HG02642 (cell line): ENCODE data around the gene DPY19L1.
"Not testable (repeated sequence)": the region's sequence is repeated elsewhere in the genome, so short reads cannot be mapped to it uniquely, and the experiment has no call there.

Source experiments
- ATAC-seq: cut with Tn5 transposase; IDR thresholded peaks from one replicate; pipeline ENCODE4 v1.9.1; 2021; ENCODE audit warnings: mild to moderate bottlenecking; ENCODE audit not compliant: unreplicated experiment, poor library complexity

Gene DPY19L1

DNA sequence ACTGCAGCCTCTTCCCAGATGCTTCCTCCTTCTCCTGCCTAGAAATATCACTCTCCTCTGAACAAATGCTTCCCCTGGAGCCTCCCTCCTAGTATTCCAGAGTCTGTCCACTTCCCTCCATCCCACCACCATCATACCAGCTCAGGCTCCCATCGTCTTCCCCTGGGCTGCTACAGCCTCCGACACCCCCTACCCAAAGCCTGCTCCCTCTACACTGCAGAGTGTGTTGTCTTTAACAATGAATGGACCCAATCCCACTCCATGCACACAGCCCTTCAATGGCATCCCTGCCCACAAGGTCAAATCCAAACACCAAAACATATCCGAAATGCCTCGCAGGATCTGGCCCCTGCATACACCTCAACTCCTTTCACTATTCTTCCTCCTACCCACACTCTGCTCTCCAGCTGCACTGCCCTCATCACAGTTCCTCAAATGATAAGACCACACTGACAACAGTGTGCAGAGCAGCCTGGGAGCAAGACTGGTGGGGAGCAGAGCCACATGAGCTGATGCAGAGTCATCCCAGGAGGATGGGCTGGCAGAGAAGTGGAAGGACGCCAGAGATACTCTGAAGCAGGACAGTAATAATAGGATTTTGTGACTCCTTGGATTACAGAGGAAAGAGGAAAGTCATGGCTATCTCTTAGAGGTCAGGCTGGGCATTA lies 40.7 kb downstream of the DPY19L1 start:
- not testable (repeated sequence) for ATAC-seq

GRCh38 chr7:34995757-34996156 lies 41.5 kb downstream of the DPY19L1 start:
- no peak for ATAC-seq

DNA sequence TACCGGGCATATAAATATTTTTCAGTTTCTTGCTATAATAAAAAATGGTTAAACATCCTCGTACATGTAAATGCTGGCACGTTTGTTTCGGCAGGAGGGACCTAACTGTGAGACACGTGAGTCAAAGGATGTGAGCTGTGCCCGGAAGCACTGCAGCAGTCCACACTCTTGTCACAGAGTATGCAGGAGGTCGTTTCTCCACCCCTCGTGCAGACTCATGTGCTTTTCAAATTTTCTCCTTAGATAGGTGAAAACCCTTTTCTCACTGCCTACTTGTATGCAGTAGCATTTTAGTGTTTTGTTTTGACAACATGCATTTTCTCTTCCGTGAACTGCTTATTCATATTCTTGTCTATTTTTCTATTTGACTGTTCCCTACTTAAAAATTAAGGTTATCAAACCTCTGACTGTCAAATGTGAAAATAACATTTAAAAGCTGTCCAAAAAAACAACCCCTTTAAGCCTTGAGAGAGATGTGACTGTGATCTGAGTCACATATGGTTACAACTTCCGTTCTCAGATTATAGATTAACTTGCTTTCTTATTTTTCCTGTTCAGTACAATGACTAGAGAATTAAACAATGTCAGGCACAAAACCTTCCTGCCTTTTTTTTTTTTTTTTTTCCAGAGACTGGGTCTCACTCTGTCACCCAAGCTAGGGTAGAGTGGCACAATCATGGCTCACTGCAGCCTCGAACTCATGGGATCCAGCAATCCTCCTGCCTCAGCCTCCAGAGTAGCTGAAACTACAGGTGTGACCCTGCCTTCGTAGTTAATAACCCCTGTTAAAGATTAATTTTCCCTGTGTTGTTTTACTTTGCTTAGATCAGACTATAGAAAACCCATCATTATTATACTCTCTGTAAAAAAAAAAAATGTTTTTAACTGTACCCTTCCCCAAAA lies 45.1 kb downstream of the DPY19L1 start:
- ATAC-seq = peak; percentile 83

GRCh38 chr7:34988442-34989125 lies 48.7 kb downstream of the DPY19L1 start:
- ATAC-seq = not testable (repeated sequence)

DNA sequence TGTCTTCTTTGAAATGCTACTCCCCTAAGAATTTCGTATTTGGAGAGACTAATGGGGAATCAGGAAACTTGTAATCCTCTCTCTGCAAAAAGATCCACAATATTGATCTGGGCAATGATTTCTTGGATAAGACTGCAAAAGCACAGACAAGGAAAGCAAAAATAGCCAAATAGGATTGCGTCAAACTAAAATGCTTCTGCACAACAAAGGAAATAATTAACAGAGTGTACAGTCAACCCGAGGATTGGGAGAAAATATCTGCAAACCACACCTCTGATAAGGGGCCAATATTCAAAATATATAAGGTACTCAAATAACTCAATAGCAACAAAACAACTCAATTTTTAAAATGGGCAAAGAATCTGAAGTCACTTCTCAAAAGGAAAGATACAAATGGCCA lies 52.1 kb downstream of the DPY19L1 start:
- ATAC-seq = not testable (repeated sequence)

GRCh38 chr7:34984140-34984539 lies 53.1 kb downstream of the DPY19L1 start:
- ATAC-seq = not testable (repeated sequence)

- no peak for ATAC-seq
Measured at GRCh38 chr7:34982371-34983019, 54.8 kb downstream of the DPY19L1 start.

GRCh38 chr7:34979124-34979523 lies 58.2 kb downstream of the DPY19L1 start:
- ATAC-seq = not testable (repeated sequence)

GRCh38 chr7:34973400-34973760 lies 63.9 kb downstream of the DPY19L1 start:
- no peak for ATAC-seq

- peak; percentile 79 for ATAC-seq
Measured at GRCh38 chr7:34972739-34973399, 64.4 kb downstream of the DPY19L1 start.

DNA sequence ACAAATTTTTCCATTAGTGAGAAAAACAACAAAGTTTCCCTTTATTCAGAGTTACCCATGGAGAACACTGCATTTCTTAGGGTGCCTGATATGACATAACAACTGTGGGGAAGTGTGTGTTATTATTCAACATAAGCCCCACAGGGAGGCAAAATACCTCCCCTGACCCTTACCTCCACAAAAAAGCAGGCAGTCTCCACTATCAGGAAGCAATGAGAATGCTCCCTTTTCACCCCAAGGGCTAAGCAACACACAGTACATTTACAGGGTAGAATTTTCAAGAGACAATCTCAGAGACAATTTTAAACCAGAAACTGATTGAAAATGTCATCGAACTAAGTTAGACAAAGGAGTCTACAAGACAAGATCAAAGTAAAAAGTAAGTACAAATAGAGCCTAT lies 69.5 kb downstream of the DPY19L1 start:
- not testable (repeated sequence) for ATAC-seq

- not testable (repeated sequence) for ATAC-seq
Measured at GRCh38 chr7:34966504-34966903, 70.8 kb downstream of the DPY19L1 start.

DNA sequence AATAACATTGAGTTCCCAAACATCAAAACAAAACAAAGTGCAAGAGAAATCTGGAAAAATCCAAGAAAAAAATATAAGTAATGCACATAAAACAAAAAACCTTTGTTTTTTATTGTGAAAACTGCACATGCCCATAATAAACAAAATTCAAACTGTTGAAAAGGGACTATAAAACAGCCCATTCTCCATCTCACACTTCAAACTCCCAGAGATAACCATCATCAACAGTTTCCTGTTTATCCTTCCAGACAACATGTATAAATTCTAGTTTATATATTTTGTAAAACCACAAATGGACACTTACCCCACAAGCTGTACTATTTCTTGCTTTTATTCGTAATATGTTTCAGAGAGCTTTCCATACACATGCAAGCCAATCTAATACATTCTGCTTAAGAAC lies 79.3 kb downstream of the DPY19L1 start:
- ATAC-seq = no peak

DNA sequence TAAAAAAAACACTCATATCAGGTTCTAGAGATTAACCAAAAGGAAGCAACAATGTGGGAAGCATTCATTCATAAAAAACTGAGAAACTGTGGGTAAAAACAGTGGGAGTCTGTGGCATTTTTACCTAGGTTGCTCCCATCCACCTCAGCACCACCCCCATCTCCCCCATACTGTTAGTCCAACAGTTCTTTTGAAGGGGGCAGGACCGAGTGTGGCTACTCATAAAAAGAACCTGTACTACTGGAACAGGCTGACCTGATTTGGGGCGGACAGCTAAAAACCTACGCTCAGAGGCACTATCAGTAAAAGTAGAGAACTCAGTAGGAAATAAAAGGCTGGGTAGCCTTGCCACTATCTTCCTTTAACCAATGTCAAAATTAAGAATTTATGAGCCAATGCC lies 84.5 kb downstream of the DPY19L1 start:
- no peak for ATAC-seq

DNA sequence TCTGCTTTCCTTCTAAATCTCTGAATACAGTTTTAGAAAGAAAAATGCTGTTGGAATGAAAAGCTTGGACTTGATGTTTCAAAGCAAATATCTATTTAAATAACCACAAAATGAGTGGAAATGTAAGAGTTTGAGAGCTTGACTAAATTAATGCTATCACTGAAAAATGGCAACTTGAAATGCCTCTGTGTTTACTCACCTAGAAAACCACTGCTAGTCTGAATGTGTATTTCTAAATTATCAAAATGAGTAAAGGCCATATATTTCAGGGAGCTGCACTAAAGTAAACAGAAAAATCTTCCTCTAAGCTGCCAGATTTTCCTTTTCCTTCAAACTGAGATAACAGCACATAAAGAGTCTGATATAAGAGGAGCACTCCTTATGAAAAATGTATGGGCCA lies 87.9 kb downstream of the DPY19L1 start:
- ATAC-seq = no peak

DNA sequence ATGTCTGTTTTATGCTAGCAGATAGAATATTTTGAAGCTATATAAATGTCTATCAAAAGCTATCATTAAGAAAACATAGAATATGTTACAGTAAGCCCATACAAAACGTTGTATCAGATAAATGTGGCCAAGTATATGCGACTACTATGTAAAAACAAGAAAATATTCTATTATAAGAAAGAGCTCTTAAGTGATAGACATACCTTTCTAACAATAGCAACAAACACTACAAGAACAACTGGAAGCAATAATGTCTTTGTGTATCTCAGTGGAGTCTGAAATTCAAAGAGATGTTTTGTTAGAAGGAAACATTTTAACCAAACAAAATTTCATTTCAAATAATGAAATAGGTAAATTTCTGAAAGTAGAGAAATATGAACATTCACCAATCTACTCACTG lies 89.9 kb downstream of the DPY19L1 start:
- not testable (repeated sequence) for ATAC-seq

DNA sequence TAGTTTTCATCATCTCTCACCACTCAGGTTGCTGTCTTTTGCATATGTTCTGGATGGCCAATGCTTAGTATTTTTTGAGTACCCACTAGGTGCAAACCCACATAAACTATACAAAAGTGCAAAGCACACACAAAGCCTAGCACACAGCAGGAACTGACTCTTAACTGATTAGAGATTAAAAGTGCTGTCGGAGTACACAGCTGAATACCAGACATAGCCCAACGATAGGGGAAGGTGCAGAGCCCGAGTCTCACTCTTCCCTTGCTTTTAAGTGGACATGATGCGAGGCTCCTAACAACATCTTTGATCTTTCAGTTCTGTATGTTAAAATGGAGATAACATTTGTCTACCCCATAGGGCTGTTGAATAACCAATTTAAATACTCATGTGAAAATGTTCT lies 90.8 kb downstream of the DPY19L1 start:
- ATAC-seq = no peak

GRCh38 chr7:34945894-34946477 lies 91.3 kb downstream of the DPY19L1 start:
- ATAC-seq = not testable (repeated sequence)

- ATAC-seq = no peak
Measured at GRCh38 chr7:34939175-34939574, 98.1 kb downstream of the DPY19L1 start.

DNA sequence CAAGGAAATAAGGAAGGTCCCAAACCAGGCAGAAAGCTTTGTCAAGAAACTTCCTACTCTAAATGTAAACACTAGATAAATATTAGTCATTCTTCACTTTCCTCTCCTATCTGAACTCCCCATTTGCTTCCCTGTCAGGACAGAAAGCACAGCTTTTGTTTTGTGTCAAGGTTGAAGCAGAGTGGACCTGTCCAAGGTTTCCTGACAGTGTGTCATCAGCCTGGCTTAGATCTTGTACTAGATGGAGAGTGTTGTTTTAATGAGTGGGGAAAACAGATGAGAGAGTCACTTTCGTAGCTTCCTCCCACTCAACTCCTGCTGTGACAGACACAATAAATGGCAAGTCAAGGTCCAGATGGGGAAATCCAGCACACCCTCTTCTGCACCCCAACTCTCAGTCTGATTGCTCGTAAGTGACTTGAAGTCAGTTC lies 101.5 kb downstream of the DPY19L1 start:
- peak; percentile 74 for ATAC-seq
